ENCODE data around the gene AKNAD1. TPM values are rescaled to one million over a fixed set of nuclear protein-coding genes. Genes with fewer than 3 reads are reported as not detected.

Gene AKNAD1
- total RNA-seq, 1 experiment from 2014 or later, result 0.26 TPM

DNA sequence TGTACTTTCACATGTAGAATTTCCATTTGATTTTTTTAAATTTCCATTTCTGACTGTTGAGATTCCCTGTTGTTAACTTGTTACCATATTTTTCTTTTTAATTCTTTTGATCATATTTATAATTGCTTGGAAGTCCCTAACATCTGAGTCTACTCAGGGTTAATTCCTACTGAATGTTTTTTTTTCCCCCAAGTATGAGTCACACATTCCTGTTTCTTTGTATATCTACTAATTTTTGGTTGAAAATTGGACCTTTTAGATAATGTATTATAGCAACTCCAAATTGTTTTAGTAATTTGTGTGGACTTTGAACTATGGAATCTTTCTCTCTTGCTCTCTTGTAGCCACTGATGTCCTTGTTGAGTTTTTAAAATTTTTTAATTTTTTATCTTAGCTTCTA, 55.8 kb downstream of the AKNAD1 start:
- CTCF ChIA-PET, result no interaction called here
- intact Hi-C loops (cut with micrococcal nuclease; ENCODE audit: unreplicated experiment), result no loop called here
- no peak overlapping the region for H3K27ac ChIP-seq (ENCODE audit: low read length)

GRCh38 chr1:108799001-108799400, 57.9 kb downstream of the AKNAD1 start:
- intact Hi-C loops (cut with micrococcal nuclease; ENCODE audit: unreplicated experiment) (no loop called here), in situ Hi-C loops (cut with HindIII; ENCODE audit: low pct_unique_long_range_greater_than_20kb, low sequenced_read_pairs) (no loop called here)
- DNase-seq (ENCODE audit: low read depth, low spot score) (no peak), ATAC-seq (no peak)
- Histone ChIP-seq H3K4me1 (ENCODE audit: control insufficient read depth, insufficient read depth, low read length) (no peaks in the 10 kb centered on the region), H3K27me3 (ENCODE audit: control insufficient read depth, insufficient read depth, low read length) (no peaks in the 10 kb centered on the region), H3K27ac (ENCODE audit: low read length) (no peak overlapping the region), H3K9me3 (ENCODE audit: control insufficient read depth, insufficient read depth, low read depth, low read length) (no peaks in the 10 kb centered on the region), H3K4me3 (ENCODE audit: low read depth in 2 of 2, low read length in 2 of 2) (no peak overlapping the region), H3K36me3 (ENCODE audit: control insufficient read depth, insufficient read depth, low read length) (peaks cover 11% of the 10 kb centered on the region; the same call in 1 of the 2 replicates)
- CTCF ChIA-PET, result no interaction called here
- TF ChIP-seq, protein P1, sequence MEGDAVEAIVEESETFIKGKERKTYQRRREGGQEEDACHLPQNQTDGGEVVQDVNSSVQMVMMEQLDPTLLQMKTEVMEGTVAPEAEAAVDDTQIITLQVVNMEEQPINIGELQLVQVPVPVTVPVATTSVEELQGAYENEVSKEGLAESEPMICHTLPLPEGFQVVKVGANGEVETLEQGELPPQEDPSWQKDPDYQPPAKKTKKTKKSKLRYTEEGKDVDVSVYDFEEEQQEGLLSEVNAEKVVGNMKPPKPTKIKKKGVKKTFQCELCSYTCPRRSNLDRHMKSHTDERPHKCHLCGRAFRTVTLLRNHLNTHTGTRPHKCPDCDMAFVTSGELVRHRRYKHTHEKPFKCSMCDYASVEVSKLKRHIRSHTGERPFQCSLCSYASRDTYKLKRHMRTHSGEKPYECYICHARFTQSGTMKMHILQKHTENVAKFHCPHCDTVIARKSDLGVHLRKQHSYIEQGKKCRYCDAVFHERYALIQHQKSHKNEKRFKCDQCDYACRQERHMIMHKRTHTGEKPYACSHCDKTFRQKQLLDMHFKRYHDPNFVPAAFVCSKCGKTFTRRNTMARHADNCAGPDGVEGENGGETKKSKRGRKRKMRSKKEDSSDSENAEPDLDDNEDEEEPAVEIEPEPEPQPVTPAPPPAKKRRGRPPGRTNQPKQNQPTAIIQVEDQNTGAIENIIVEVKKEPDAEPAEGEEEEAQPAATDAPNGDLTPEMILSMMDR (IDR thresholded peaks at IDR 0.05), result no peak
- TF ChIP-seq REST (IDR thresholded peaks at IDR 0.05; ENCODE audit: insufficient read depth in 1 of 2, low read depth in 2 of 2, low read length in 1 of 2), result no peak
- TF ChIP-seq POLR2AphosphoS5 (IDR thresholded peaks at IDR 0.05; ENCODE audit: low read depth, low read length), result no peak
- TF ChIP-seq TCF7L2 (IDR thresholded peaks at IDR 0.05; ENCODE audit: low read depth, low read length), result no peak
- no peak for TF ChIP-seq SIN3A (IDR thresholded peaks at IDR 0.05; ENCODE audit: borderline replicate concordance, insufficient read depth, low read depth, low read length)
- BruUV-seq (replicated peaks), result no TSS peak
- POLR2A ChIA-PET, result no interaction called here

More for the DNA sequence above, 55.8 kb downstream of the AKNAD1 start:
- Histone ChIP-seq H3K9me3 (ENCODE audit: control insufficient read depth, insufficient read depth, low read depth, low read length) (no peaks in the 10 kb centered on the region), H3K27me3 (ENCODE audit: control insufficient read depth, insufficient read depth, low read length) (no peaks in the 10 kb centered on the region), H3K4me3 (ENCODE audit: low read depth in 2 of 2, low read length in 2 of 2) (no peak overlapping the region), H3K36me3 (ENCODE audit: control insufficient read depth, insufficient read depth, low read length) (peaks cover 6% of the 10 kb centered on the region; the same call in 1 of the 2 replicates), H3K4me1 (ENCODE audit: control insufficient read depth, insufficient read depth, low read length) (no peaks in the 10 kb centered on the region)
- no peak for DNase-seq (ENCODE audit: low read depth, low spot score)
- POLR2A ChIA-PET, result no interaction called here
- no TSS peak for BruUV-seq (replicated peaks)
- in situ Hi-C loops (cut with HindIII; ENCODE audit: low pct_unique_long_range_greater_than_20kb, low sequenced_read_pairs), result no loop called here
- TF ChIP-seq POLR2AphosphoS5 (IDR thresholded peaks at IDR 0.05; ENCODE audit: low read depth, low read length) (no peak), SIN3A (IDR thresholded peaks at IDR 0.05; ENCODE audit: borderline replicate concordance, insufficient read depth, low read depth, low read length) (no peak), REST (IDR thresholded peaks at IDR 0.05; ENCODE audit: insufficient read depth in 1 of 2, low read depth in 2 of 2, low read length in 1 of 2) (no peak), TCF7L2 (IDR thresholded peaks at IDR 0.05; ENCODE audit: low read depth, low read length) (no peak)
- TF ChIP-seq, protein P1 (IDR thresholded peaks at IDR 0.05), result no peak
- no peak for ATAC-seq

All from Panc1 (cell line).